Uterus (tissue), 4 donors: ENCODE measurements around the gene ACVR2A. TPM values are rescaled to one million over a fixed set of nuclear protein-coding genes. Genes with fewer than 3 reads are reported as not detected.

Experiments used
- DNase-seq, 2 donors: peaks; one replicate each; pipeline ENCODE4 v3.0.0-alpha.2; 2019 to 2020
- H3K27ac ChIP-seq, 2 donors: fragments of 200-600 bp; sonication (generic); 1 replicate in 1 of 2; 2 replicates in 1 of 2; pipeline ENCODE4 v1.5.1; 2016 to 2018
- H3K27me3 ChIP-seq, 2 donors: fragments of 200-600 bp; sonication (generic); one replicate each; pipeline ENCODE4 v1.5.1; 2018 to 2019; ENCODE audit warnings: control low read depth in 1 of 2
- H3K36me3 ChIP-seq, 2 donors: fragments of 200-600 bp; sonication (generic); one replicate each; pipeline ENCODE4 v1.5.1; 2019; ENCODE audit warnings: control low read depth in 1 of 2
- H3K4me1 ChIP-seq, 2 donors: fragments of 200-600 bp; sonication (generic); one replicate each; pipeline ENCODE4 v1.5.1; 2018 to 2019; ENCODE audit warnings: control low read depth in 1 of 2
- H3K4me3 ChIP-seq, 2 donors: fragments of 200-600 bp; sonication (generic); 1 replicate in 1 of 2; 2 replicates in 1 of 2; pipeline ENCODE4 v1.5.1; 2018 to 2019; ENCODE audit warnings: mild to moderate bottlenecking in 1 of 2
- H3K9me3 ChIP-seq, 2 donors: fragments of 200-600 bp; sonication (generic); one replicate each; pipeline ENCODE4 v1.5.1; 2019; ENCODE audit warnings: control low read depth in 1 of 2
- CTCF ChIP-seq, 4 experiments: fragments of 200-600 bp in 2 of 4; fragments of 450-650 bp in 2 of 4; sonication (generic) in 2 of 4; IDR thresholded peaks; one replicate each; pipeline ENCODE4 v1.5.1; 2016 to 2019; ENCODE audit warnings: antibody characterized with exemption in 4 of 4, mild to moderate bottlenecking in 2 of 4, moderate library complexity in 1 of 4
- POLR2A ChIP-seq, 2 donors: fragments of 450-650 bp; IDR thresholded peaks; one replicate each; pipeline ENCODE4 v1.6.1; 2016; ENCODE audit warnings: antibody characterized with exemption in 2 of 2, mild to moderate bottlenecking in 1 of 2, moderate library complexity in 1 of 2
- intact Hi-C: fragments of 100-400 bp; cut with DNase I; formaldehyde crosslinking; loops from one replicate; pipeline ENCODE4 v1.15.1; 2023; ENCODE audit warnings: low total_unique reads
- total RNA-seq, 4 donors: library from RNA; depleted of rRNA in 3 of 4; stranded (reverse); fragments of >200 nt in 3 of 4; gene quantifications; one replicate each; pipeline versions ENCODE4 v1.1.0 to v1.2.4, GENCODE V29; 2014 to 2023
- donor health status: DM: yes; HTN: yes; CAD: no.

Gene ACVR2A
- total RNA-seq, 4 donors from 2014 or later: 35.0 to 67.5 (median 56.2) TPM

- H3K27me3 ChIP-seq: no peaks in the 10 kb centered on the region
- no peaks in the 10 kb centered on the region for H3K36me3 ChIP-seq
- H3K4me3 ChIP-seq: no peak overlapping the region
- H3K4me1 ChIP-seq: no peaks in the 10 kb centered on the region
- no peaks in the 10 kb centered on the region for H3K9me3 ChIP-seq
- TF ChIP-seq POLR2A (IDR thresholded peaks at IDR 0.05) (no peak), CTCF (IDR thresholded peaks at IDR 0.05) (no peak)
- intact Hi-C loops: no loop called here
- DNase-seq: no peak
- no peak overlapping the region for H3K27ac ChIP-seq
These were observed 19.0 kb downstream of the ACVR2A start for GRCh38 chr2:147863835-147864234.

- Histone ChIP-seq H3K27me3 (no peaks in the 10 kb centered on the region), H3K9me3 (no peaks in the 10 kb centered on the region), H3K4me1 (no peaks in the 10 kb centered on the region), H3K27ac (no peak overlapping the region), H3K4me3 (no peak overlapping the region), H3K36me3 (no peaks in the 10 kb centered on the region)
- intact Hi-C loops: no loop called here
- TF ChIP-seq POLR2A (IDR thresholded peaks at IDR 0.05): no peak
- no peak for TF ChIP-seq CTCF (IDR thresholded peaks at IDR 0.05)
- DNase-seq: no peak
These were observed 20.7 kb downstream of the ACVR2A start for GRCh38 chr2:147865560-147865959.

GRCh38 chr2:147867050-147867449 lies 22.2 kb downstream of the ACVR2A start:
- H3K4me1 ChIP-seq: no peaks in the 10 kb centered on the region
- H3K4me3 ChIP-seq: no peak overlapping the region
- no peaks in the 10 kb centered on the region for H3K27me3 ChIP-seq
- intact Hi-C loops: no loop called here
- H3K36me3 ChIP-seq: no peaks in the 10 kb centered on the region
- TF ChIP-seq CTCF (IDR thresholded peaks at IDR 0.05) (no peak), POLR2A (IDR thresholded peaks at IDR 0.05) (no peak)
- H3K9me3 ChIP-seq: no peaks in the 10 kb centered on the region
- DNase-seq: no peak
- H3K27ac ChIP-seq: no peak overlapping the region

GRCh38 chr2:147869934-147870333 lies 25.1 kb downstream of the ACVR2A start:
- no peak for DNase-seq

GRCh38 chr2:147872967-147873366 lies 28.1 kb downstream of the ACVR2A start:
- H3K9me3 ChIP-seq: no peaks in the 10 kb centered on the region
- peaks cover 0 to 10% of the 10 kb centered on the region in 2 donors for H3K4me1 ChIP-seq
- no peak for DNase-seq
- H3K4me3 ChIP-seq: no peak overlapping the region
- TF ChIP-seq CTCF (IDR thresholded peaks at IDR 0.05): no peak
- intact Hi-C loops: no loop called here
- no peaks in the 10 kb centered on the region for H3K36me3 ChIP-seq
- no peak overlapping the region for H3K27ac ChIP-seq
- H3K27me3 ChIP-seq: no peaks in the 10 kb centered on the region

More at GRCh38 chr2:147869934-147870333, 25.1 kb downstream of the ACVR2A start:
- Histone ChIP-seq H3K9me3 (no peaks in the 10 kb centered on the region), H3K36me3 (no peaks in the 10 kb centered on the region), H3K27me3 (no peaks in the 10 kb centered on the region), H3K27ac (no peak overlapping the region), H3K4me3 (no peak overlapping the region), H3K4me1 (peaks cover 0 to 4% of the 10 kb centered on the region in 2 donors)
- TF ChIP-seq POLR2A (IDR thresholded peaks at IDR 0.05) (no peak), CTCF (IDR thresholded peaks at IDR 0.05) (no peak)
- intact Hi-C loops: no loop called here
